Measurements from ENCODE around the gene SCFD2. TPM values are rescaled to one million over a fixed set of nuclear protein-coding genes. Genes with fewer than 3 reads are reported as not detected.

SCFD2 gene
- total RNA-seq, 1 experiment from 2014 or later: 8.1 TPM

- Histone ChIP-seq H3K9me3 (ENCODE audit: insufficient read depth, low read depth) (no peaks in the 10 kb centered on the region), H3K4me1 (replicated peaks; ENCODE audit: insufficient read depth) (no peaks in the 10 kb centered on the region), H3F3A (ENCODE audit: insufficient read depth, low read depth) (no peaks in the 10 kb centered on the region), H3K27me3 (ENCODE audit: insufficient read depth, low read depth) (no peaks in the 10 kb centered on the region), H3K4me3 (no peak overlapping the region), H3K27ac (no peak overlapping the region), H3K4me2 (no peak overlapping the region), H3K79me2 (ENCODE audit: low read depth) (no peaks in the 10 kb centered on the region), H4K20me1 (ENCODE audit: insufficient read depth) (no peaks in the 10 kb centered on the region), H2AFZ (no peak overlapping the region), H3K36me3 (ENCODE audit: low read depth) (no peaks in the 10 kb centered on the region), H3K9me2 (ENCODE audit: insufficient read depth) (no peaks in the 10 kb centered on the region)
- DNase-seq: no peak
- TF ChIP-seq EZH2 (IDR thresholded peaks at IDR 0.05; ENCODE audit: low read depth) (no peak), CTCF (conservative IDR thresholded peaks at IDR 0.05) (no peak)
- POLR2A ChIA-PET (ENCODE audit: unreplicated experiment): no interaction called here
- CTCF ChIA-PET: no interaction called here
- BruUV-seq (replicated peaks): no TSS peak
- intact Hi-C loops (cut with micrococcal nuclease; ENCODE audit: unreplicated experiment): no loop called here
These were observed 248.9 kb downstream of the SCFD2 start for GRCh38 chr4:53116954-53117353.

- no TSS peak for BruUV-seq (replicated peaks)
- no peaks in the 10 kb centered on the region for H3F3A ChIP-seq (ENCODE audit: insufficient read depth, low read depth)
- intact Hi-C loops (cut with micrococcal nuclease; ENCODE audit: unreplicated experiment): no loop called here
- H4K20me1 ChIP-seq (ENCODE audit: insufficient read depth): no peaks in the 10 kb centered on the region
- CTCF ChIA-PET: no interaction called here
- TF ChIP-seq EZH2 (IDR thresholded peaks at IDR 0.05; ENCODE audit: low read depth) (no peak), CTCF (conservative IDR thresholded peaks at IDR 0.05) (no peak)
- no peaks in the 10 kb centered on the region for H3K9me2 ChIP-seq (ENCODE audit: insufficient read depth)
- no peak for DNase-seq
- H3K4me1 ChIP-seq (replicated peaks; ENCODE audit: insufficient read depth): no peaks in the 10 kb centered on the region
- H3K4me2 ChIP-seq: no peak overlapping the region
- POLR2A ChIA-PET (ENCODE audit: unreplicated experiment): no interaction called here
- H3K36me3 ChIP-seq (ENCODE audit: low read depth): no peaks in the 10 kb centered on the region
- no peaks in the 10 kb centered on the region for H3K27me3 ChIP-seq (ENCODE audit: insufficient read depth, low read depth)
- H3K9me3 ChIP-seq (ENCODE audit: insufficient read depth, low read depth): no peaks in the 10 kb centered on the region
- no peaks in the 10 kb centered on the region for H3K79me2 ChIP-seq (ENCODE audit: low read depth)
- no peak overlapping the region for H2AFZ ChIP-seq
- H3K27ac ChIP-seq: no peak overlapping the region
- no peak overlapping the region for H3K4me3 ChIP-seq
These were observed 252.2 kb downstream of the SCFD2 start for GRCh38 chr4:53113431-53114225.

GRCh38 chr4:53105313-53105712 lies 260.5 kb downstream of the SCFD2 start:
- Histone ChIP-seq H3K27ac (no peak overlapping the region), H4K20me1 (ENCODE audit: insufficient read depth) (no peaks in the 10 kb centered on the region), H3K4me1 (replicated peaks; ENCODE audit: insufficient read depth) (no peaks in the 10 kb centered on the region), H3K79me2 (ENCODE audit: low read depth) (no peaks in the 10 kb centered on the region), H3K36me3 (ENCODE audit: low read depth) (no peaks in the 10 kb centered on the region), H3K4me3 (no peak overlapping the region), H3K9me2 (ENCODE audit: insufficient read depth) (no peaks in the 10 kb centered on the region), H3K4me2 (no peak overlapping the region), H2AFZ (no peak overlapping the region), H3F3A (ENCODE audit: insufficient read depth, low read depth) (no peaks in the 10 kb centered on the region), H3K27me3 (ENCODE audit: insufficient read depth, low read depth) (no peaks in the 10 kb centered on the region), H3K9me3 (ENCODE audit: insufficient read depth, low read depth) (no peaks in the 10 kb centered on the region)
- intact Hi-C loops (cut with micrococcal nuclease; ENCODE audit: unreplicated experiment): no loop called here
- no TSS peak for BruUV-seq (replicated peaks)
- TF ChIP-seq EZH2 (IDR thresholded peaks at IDR 0.05; ENCODE audit: low read depth) (no peak), CTCF (conservative IDR thresholded peaks at IDR 0.05) (no peak)
- ChIA-PET CTCF (no interaction called here), POLR2A (ENCODE audit: unreplicated experiment) (no interaction called here)
- DNase-seq: no peak

All from PC-9 (cell line).